Measurements from ENCODE around the gene RBMS3.
"Not testable (repeated sequence)": the region's sequence is repeated elsewhere in the genome, so short reads cannot be mapped to it uniquely, and the experiment has no call there.

RBMS3 gene

GRCh38 chr3:29758434-29759322 lies 477.8 kb downstream of the RBMS3 start:
- no peak for DNase-seq

- peak; percentile 29 for DNase-seq
These were observed 478.7 kb downstream of the RBMS3 start for GRCh38 chr3:29759411-29760225.

GRCh38 chr3:29760226-29760685 lies 479.4 kb downstream of the RBMS3 start:
- no peak for DNase-seq

- DNase-seq: no peak
These were observed 480.6 kb downstream of the RBMS3 start for GRCh38 chr3:29761517-29761916.

- DNase-seq: no peak
These were observed 482.2 kb downstream of the RBMS3 start for GRCh38 chr3:29763115-29763514.

- no peak for DNase-seq
These were observed 483.2 kb downstream of the RBMS3 start for GRCh38 chr3:29764041-29764440.

GRCh38 chr3:29764603-29765254 lies 483.9 kb downstream of the RBMS3 start:
- peak; percentile 12 for DNase-seq

- DNase-seq: no peak
These were observed 490.7 kb downstream of the RBMS3 start for GRCh38 chr3:29771602-29772001.

GRCh38 chr3:29772436-29772835 lies 491.6 kb downstream of the RBMS3 start:
- DNase-seq: no peak

- no peak for DNase-seq
These were observed 492.6 kb downstream of the RBMS3 start for GRCh38 chr3:29773481-29773880.

GRCh38 chr3:29775340-29775739 lies 494.5 kb downstream of the RBMS3 start:
- no peak for DNase-seq

GRCh38 chr3:29777869-29778268 lies 497.0 kb downstream of the RBMS3 start:
- no peak for DNase-seq

- no peak for DNase-seq
These were observed 508.8 kb downstream of the RBMS3 start for GRCh38 chr3:29789686-29790085.

GRCh38 chr3:29796808-29797207 lies 515.9 kb downstream of the RBMS3 start:
- DNase-seq: no peak

GRCh38 chr3:29802057-29802456 lies 521.2 kb downstream of the RBMS3 start:
- no peak for DNase-seq

- DNase-seq: no peak
These were observed 523.2 kb downstream of the RBMS3 start for GRCh38 chr3:29804044-29804443.

- no peak for DNase-seq
These were observed 524.9 kb downstream of the RBMS3 start for GRCh38 chr3:29805757-29806156.

GRCh38 chr3:29808324-29808723 lies 527.5 kb downstream of the RBMS3 start:
- DNase-seq: not testable (repeated sequence)

GRCh38 chr3:29822071-29822470 lies 541.2 kb downstream of the RBMS3 start:
- DNase-seq: no peak

GRCh38 chr3:29823233-29823632 lies 542.4 kb downstream of the RBMS3 start:
- no peak for DNase-seq

GRCh38 chr3:29826712-29827111 lies 545.8 kb downstream of the RBMS3 start:
- no peak for DNase-seq

- DNase-seq: no peak
These were observed 546.9 kb downstream of the RBMS3 start for GRCh38 chr3:29827756-29828155.

- DNase-seq: no peak
These were observed 548.5 kb downstream of the RBMS3 start for GRCh38 chr3:29829340-29829739.

All from NCI-H2029 (cell line).